Testis (tissue), 3 donors: ENCODE measurements around the gene MAGI1. TPM values are rescaled to one million over a fixed set of nuclear protein-coding genes. Genes with fewer than 3 reads are reported as not detected.

ENCODE experiments used
- DNase-seq: peaks from one replicate; pipeline ENCODE4 v3.0.0-alpha.2; 2019
- H3K27ac ChIP-seq, 2 donors: fragments of 200-600 bp; sonication (generic); one replicate each; pipeline ENCODE4 v1.5.1; 2019
- H3K27me3 ChIP-seq: fragments of 200-600 bp; sonication (generic); one replicate; pipeline ENCODE4 v1.5.1; 2019
- H3K36me3 ChIP-seq: fragments of 200-600 bp; sonication (generic); one replicate; pipeline ENCODE4 v1.5.1; 2017; ENCODE audit warnings: low read depth; ENCODE audit errors: missing control alignments
- H3K4me1 ChIP-seq: fragments of 200-600 bp; sonication (generic); one replicate; pipeline ENCODE4 v1.5.1; 2019
- H3K4me3 ChIP-seq, 2 donors: fragments of 200-600 bp; sonication (generic); one replicate each; pipeline ENCODE4 v1.5.1; 2017 to 2019
- H3K9me3 ChIP-seq: fragments of 200-600 bp; sonication (generic); one replicate; pipeline ENCODE4 v1.5.1; 2017
- CTCF ChIP-seq, 3 experiments: fragments of 450-650 bp in 2 of 3; fragments of 200-600 bp in 1 of 3; sonication (generic) in 1 of 3; IDR thresholded peaks; one replicate each; pipeline ENCODE4 v1.5.1; 2016 to 2019; ENCODE audit warnings: antibody characterized with exemption in 3 of 3, mild to moderate bottlenecking in 2 of 3, moderate library complexity in 1 of 3
- POLR2A ChIP-seq: fragments of 450-650 bp; IDR thresholded peaks from one replicate; pipeline ENCODE4 v1.6.1; 2017; ENCODE audit warnings: antibody characterized with exemption, mild to moderate bottlenecking, moderate library complexity
- WGBS, 2 donors: methylation state at CpG; one replicate each; pipeline ENCODE4 v1.1.5; 2018; 5-methylcytosine and 5-hydroxymethylcytosine counted together
- intact Hi-C: fragments of 100-400 bp; cut with DNase I; formaldehyde crosslinking; loops from one replicate; pipeline ENCODE4 v1.15.1; 2023; ENCODE audit warnings: low total_unique reads
- polyA plus RNA-seq: library from polyadenylated mRNA; stranded (reverse); fragments of 350-450 nt; fragmentation: Illumina TruSeq; extraction: RNeasy Lipid Tissue Mini Kit (QIAGEN cat#74804); gene quantifications from one replicate; pipeline ENCODE4 v1.2.3, GENCODE V29; 2014; ENCODE audit warnings: low read depth, low replicate concordance; ENCODE audit not compliant: insufficient read depth
- total RNA-seq, 2 donors: library from RNA; depleted of rRNA; stranded (reverse); fragments of >200 nt; gene quantifications; one replicate each; pipeline ENCODE4 v1.2.3, GENCODE V29; 2016

The MAGI1 gene
- total and polyA plus RNA-seq, 3 donors from 2014 or later, result 55.4 to 60.4 (median 56.1) TPM

GRCh38 chr3:65472501-65472900 is 566.2 kb downstream of the MAGI1 start:
- H3K4me3 ChIP-seq, result no peak overlapping the region
- no peaks in the 10 kb centered on the region for H3K4me1 ChIP-seq
- no peaks in the 10 kb centered on the region for H3K36me3 ChIP-seq
- no peaks in the 10 kb centered on the region for H3K27me3 ChIP-seq
- 88 to 89% methylated on average over 3 of the region's 3 CpGs for WGBS, 2 donors
- H3K9me3 ChIP-seq, result no peaks in the 10 kb centered on the region
- H3K27ac ChIP-seq, result no peak overlapping the region
- intact Hi-C loops, result no loop called here
- TF ChIP-seq POLR2A (no peak), CTCF (IDR thresholded peaks at IDR 0.05) (no peak)
- DNase-seq, result no peak

GRCh38 chr3:65466300-65466988 is 572.3 kb downstream of the MAGI1 start:
- H3K36me3 ChIP-seq, result no peaks in the 10 kb centered on the region
- no peak for DNase-seq
- H3K4me3 ChIP-seq, result no peak overlapping the region
- no peaks in the 10 kb centered on the region for H3K9me3 ChIP-seq
- H3K27ac ChIP-seq, result no peak overlapping the region
- intact Hi-C loops, result no loop called here
- no peaks in the 10 kb centered on the region for H3K4me1 ChIP-seq
- no peaks in the 10 kb centered on the region for H3K27me3 ChIP-seq
- WGBS, 2 donors, result 82 to 90% methylated on average over 5 of the region's 5 CpGs
- TF ChIP-seq CTCF (IDR thresholded peaks at IDR 0.05) (no peak), POLR2A (no peak)

GRCh38 chr3:65449841-65450428 is 588.8 kb downstream of the MAGI1 start:
- Histone ChIP-seq H3K4me3 (no peak overlapping the region), H3K4me1 (no peaks in the 10 kb centered on the region), H3K27me3 (no peaks in the 10 kb centered on the region), H3K27ac (no peak overlapping the region), H3K9me3 (no peaks in the 10 kb centered on the region), H3K36me3 (no peaks in the 10 kb centered on the region)
- TF ChIP-seq POLR2A, result no peak
- TF ChIP-seq CTCF (IDR thresholded peaks at IDR 0.05), result no peak
- intact Hi-C loops, result no loop called here
- 93 to 94% methylated on average over 6 of the region's 6 CpGs for WGBS, 2 donors
- DNase-seq, result no peak

DNA sequence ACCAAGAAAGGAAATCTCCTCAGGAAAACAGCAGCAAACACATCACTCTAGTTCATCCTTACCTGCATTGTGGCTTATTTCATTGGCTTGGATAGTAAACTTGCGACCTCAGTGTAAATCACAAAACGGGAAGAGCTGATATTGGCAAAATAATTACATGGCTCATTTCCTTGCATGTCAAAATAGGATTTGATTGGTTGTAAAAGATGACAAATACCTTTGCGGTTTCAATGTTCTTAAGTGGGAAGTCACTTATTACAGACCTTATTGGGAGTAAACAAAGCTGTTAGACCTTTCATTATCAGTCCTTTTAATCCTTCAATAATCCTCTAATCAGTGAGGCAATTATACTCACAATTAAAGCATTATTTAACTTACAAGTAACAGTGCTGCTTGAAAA is 590.6 kb downstream of the MAGI1 start:
- TF ChIP-seq CTCF (IDR thresholded peaks at IDR 0.05), result no peak
- no peak for TF ChIP-seq POLR2A
- Histone ChIP-seq H3K4me3 (no peak overlapping the region), H3K4me1 (no peaks in the 10 kb centered on the region), H3K27ac (no peak overlapping the region), H3K27me3 (no peaks in the 10 kb centered on the region), H3K9me3 (no peaks in the 10 kb centered on the region), H3K36me3 (no peaks in the 10 kb centered on the region)
- 83 to 86% methylated on average over 3 of the region's 3 CpGs for WGBS, 2 donors
- intact Hi-C loops, result no loop called here
- DNase-seq, result no peak
